AG08395 (cell line): ENCODE data around the gene ONECUT3.

Experiments used
- DNase-seq: peaks from one replicate; pipeline ENCODE4 v3.0.0; 2012; ENCODE audit warnings: mixed read lengths, low spot score

Gene ONECUT3

GRCh38 chr19:1768248-1768647 is 14.9 kb downstream of the ONECUT3 start:
- DNase-seq = no peak

DNA sequence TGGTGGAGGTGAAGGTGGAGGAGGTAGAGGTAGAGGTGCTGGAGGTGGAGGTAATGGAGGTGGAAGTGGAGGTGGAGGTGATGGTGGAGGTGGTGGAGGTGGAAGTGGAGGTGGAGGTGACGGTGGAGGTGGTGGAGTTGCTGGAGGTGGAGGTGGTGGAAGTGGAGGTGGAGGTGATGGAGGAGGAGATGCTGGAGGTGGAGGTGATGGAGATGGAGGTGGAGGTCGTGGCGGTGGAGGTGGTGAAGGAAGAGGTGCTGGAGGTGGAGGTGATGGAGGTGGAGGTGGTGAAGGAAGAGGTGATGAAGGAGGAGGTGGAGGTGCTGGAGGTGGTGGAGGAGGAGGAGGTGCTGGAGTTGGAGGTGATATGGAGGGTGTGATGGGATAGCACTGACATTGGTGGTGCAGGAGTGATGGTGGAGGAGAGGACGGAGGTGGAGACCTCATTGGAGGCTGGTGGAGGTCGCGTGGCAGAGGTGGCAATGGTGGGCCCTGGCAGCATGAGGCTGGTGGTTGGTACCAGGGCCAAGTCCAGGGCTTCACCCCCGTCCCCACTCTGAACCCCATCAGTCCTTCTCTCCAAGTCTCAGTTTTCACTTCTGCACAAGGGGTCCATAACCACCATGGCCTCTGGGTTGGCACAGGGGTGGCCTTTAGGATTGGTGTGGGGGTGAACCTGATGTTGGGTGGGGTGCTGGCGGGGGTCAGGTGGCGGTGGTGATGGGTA is 15.8 kb downstream of the ONECUT3 start:
- no peak for DNase-seq

DNA sequence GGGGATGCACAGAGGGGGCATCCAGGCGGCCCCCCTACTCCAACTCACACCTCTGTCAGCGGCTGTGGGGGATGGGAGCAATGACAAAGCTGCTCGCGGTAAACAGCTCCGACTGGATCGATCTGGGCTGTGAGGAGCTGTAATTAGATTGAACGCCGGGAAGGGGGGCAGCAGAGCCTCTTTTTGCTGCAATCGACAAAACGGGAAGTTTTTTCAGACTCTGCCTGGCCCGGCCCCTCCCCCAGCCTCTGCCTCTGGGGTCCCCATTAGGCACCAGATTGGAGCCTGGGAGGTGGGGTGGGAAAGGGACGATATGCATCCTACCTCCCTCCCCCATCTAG is 16.3 kb downstream of the ONECUT3 start:
- DNase-seq = no peak

DNA sequence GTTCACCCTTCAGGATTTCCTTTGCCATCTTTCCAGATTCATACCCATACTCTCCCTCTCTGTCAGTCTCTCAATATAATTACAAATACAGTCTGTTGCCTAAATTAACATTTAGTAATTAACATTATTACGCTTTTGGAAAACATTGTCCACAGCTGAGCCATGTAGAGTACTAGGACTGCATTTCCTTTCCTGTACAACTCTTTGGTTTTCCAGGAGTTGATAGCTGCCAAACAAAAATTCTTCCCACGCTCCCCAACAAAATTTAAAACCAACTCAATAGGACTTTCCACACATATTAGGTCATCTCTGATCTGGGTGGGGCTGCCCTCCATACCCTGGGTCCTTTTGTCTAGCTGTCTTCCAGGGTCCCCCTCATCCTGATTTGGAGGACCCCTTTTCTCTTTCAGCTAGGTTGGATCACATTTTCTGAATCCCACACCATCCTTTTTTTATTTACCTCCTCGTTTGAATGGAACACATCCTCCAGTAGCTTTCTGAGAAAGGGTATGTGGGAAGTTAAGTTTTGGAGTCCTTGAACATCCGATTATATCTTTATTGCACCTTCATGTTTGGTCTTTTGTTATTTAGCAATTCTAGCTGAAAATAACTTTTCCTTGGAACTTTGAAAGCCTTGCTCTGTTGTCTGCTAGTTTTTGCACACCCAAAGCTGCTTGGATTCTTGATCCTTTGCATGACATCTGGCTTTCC is 17.7 kb downstream of the ONECUT3 start:
- no peak for DNase-seq

DNA sequence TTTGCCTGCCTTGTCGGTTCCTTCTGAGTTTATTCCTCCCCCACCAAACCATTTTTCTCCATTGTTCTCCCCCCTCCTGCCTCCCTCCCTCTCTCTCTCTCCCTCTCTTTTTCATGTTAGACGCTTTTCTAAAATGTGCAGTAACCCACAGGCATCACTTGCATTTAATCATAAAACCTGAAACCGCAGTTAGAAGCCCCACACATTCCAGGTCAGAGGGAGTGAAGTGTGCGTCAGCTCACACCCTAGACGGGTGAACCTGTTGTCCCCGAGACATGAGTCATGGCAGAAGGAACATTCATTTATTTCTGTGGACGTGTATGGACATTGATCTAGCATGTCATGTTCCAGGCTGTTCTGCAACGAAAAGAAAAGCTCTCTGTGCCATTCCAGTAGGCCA is 19.9 kb downstream of the ONECUT3 start:
- no peak for DNase-seq

GRCh38 chr19:1774989-1775772 is 21.9 kb downstream of the ONECUT3 start:
- DNase-seq = no peak

DNA sequence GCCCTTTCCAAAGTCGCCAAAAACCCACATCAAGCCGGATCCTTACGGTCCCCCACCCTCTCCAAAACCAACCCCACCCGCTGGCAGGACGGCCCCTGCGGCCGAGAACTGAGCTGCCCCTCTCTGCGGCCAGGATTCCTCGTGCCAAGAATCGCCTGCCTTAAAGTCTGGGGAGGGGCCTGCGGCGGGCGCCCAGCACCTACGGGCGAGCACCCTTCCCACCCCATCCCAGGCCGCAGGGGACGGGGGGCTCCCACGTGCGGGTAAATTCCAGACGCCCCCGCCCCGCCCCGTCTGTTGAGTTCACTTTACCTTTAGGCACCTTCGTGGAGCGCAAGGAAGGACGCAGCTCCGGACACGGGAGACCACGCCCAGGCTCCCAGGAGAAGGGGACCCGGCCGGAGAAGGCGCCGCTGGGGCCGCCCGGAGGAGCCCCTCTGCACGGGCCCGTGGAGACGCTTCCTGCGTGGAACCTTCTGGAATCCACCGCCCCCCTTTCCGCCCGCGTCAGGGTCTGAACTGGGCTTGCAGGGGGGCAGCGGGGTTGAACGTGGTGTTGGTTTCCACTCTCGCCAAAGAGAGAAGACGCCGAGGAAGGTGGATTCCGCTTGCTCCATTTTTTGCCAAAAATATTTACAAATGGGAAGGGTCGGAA is 22.8 kb downstream of the ONECUT3 start:
- no peak for DNase-seq

DNA sequence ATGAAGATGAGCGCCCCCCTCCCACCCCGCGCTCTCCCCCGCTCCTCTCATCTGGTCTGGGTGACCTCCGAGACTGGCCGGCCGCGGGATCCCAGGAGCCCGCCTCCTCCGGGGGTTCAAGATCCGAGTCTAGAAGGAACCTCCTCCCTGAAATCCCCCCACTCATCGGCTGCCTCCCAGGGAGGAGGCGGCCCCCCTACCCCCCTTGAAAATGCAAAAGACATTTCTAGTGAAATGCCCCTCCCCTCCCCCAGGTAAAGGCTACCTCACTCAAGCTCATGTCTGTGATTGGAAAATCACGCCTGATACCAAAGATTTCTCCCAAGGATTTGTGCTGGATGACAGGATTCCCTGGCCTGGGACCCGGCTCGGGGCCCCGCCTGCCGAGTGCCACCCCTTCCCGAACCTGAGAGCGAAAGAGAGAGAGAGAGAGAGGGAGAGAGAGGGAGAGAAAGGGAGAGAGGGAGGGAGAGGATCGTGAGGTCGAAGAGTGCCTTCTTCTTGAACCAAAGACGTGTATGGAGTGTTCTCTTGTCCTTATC is 23.4 kb downstream of the ONECUT3 start:
- no peak for DNase-seq

DNA sequence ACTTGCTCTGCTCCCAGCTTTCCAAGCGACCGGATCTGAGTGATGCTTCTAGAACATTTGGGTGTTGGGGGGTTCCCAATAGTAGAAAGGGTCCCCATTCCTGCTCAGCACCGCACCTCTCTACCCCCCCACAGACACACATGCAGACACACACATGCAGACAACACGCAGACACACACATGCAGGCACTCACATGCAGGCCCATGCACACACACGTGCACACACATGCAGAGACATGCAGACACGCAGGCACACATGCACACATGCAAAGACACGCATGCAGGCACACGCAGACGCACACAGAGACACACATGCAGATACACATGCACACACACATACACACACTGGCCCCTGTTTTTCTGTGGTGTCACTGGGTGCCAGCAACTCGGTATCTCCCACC is 23.8 kb downstream of the ONECUT3 start:
- no peak for DNase-seq

- DNase-seq = no peak
Measured at GRCh38 chr19:1779574-1779973, 26.3 kb downstream of the ONECUT3 start.

GRCh38 chr19:1780272-1780958 is 27.1 kb downstream of the ONECUT3 start:
- DNase-seq = peak; percentile 37

DNA sequence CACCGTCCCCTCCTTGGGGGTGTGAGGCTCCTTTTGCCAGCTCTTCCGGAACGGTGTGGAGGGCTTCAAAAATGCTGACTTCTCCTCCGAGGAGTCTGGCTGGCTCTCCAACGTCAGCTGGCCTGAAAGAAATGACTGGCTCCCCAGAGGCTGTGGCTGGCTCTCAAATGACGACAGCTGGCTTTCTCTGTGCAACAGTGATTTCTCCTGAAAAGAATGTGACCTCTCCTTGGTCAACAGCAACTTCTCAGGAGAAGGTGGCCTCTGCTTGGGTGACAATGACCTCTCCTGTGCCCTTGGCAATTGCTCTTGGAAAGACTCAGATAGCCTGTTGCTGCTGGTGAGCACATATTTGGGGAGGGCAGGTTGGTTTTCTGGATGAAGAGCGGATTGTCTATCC is 29.2 kb downstream of the ONECUT3 start:
- DNase-seq = no peak

DNA sequence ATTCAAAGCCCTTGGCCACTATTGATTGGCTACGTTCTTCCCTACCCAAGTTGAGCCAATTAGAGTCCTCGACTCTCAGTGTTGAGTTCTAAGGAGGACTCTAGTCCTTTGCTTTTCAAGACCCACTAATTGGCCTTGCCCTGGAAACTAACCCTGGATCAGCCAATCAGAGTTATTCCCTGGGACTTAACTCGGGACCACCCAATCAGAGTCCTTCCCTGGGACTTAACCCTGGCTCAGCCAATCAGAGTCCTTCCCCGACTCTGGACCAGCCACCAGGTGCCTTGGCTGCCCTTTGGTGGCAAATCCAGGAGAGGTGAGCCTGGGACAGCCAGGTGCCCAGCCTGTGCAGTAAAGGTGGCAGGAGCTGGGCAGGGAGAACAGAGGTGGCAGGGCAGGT is 30.0 kb downstream of the ONECUT3 start:
- DNase-seq = no peak

DNA sequence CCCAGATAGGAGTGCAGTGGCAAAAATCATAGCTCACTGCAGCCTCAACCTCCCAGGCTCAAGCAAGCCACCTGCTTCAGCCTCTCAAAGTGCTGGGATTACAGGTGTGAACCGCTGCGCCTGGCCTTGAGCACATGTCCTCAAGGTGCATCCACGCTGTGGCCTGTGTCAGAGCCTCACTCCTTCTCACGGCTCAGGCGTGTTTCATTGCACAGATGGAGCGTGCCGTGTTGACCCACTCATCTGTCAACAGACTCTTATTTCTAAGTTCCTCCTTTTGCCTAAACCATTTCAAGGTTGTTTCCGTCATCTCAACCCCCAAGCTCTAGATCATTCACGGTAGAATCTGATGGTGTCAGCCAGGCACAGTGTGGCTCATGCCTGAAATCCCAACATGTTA is 30.6 kb downstream of the ONECUT3 start:
- DNase-seq = no peak

- no peak for DNase-seq
Measured at GRCh38 chr19:1785310-1785709, 32.0 kb downstream of the ONECUT3 start.

DNA sequence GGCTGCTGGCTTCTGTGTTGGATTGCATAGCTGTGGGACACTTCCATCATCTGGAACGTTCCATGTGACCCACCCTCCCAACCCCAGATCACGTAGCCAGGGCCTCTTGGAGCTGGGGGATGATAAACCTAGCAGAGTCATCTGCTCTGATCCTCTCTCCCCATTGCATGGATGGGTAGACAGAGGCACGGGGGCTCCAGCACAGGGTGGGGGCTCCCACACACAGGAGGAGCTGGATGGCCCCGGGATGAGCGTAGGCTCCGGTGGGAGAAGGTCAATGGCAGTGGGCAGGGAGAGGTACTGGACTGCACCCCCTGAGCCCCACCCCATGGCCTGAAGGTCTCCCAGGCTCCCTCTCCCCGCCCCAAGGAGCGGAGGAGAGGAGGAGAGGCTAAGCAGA is 33.4 kb downstream of the ONECUT3 start:
- no peak for DNase-seq

DNA sequence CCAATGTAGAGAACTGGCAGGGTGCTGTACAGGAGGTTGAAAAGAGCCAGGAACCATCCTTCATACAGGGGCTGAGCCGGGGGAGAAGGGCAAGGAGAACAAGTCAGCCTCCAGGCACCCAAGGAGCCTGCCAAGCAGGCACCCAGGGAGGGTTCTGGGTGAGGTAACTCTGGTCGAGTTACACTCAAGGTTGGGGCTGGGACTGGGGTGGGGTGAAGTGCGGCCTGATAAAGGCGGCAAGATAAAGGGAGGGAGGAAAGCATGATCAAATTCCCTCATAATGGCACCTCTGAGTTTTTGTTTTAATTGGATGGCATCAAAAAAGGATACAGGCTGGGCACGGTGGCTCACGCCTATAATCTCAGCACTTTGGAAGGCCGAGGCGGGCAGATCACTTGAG is 33.8 kb downstream of the ONECUT3 start:
- DNase-seq = no peak

DNA sequence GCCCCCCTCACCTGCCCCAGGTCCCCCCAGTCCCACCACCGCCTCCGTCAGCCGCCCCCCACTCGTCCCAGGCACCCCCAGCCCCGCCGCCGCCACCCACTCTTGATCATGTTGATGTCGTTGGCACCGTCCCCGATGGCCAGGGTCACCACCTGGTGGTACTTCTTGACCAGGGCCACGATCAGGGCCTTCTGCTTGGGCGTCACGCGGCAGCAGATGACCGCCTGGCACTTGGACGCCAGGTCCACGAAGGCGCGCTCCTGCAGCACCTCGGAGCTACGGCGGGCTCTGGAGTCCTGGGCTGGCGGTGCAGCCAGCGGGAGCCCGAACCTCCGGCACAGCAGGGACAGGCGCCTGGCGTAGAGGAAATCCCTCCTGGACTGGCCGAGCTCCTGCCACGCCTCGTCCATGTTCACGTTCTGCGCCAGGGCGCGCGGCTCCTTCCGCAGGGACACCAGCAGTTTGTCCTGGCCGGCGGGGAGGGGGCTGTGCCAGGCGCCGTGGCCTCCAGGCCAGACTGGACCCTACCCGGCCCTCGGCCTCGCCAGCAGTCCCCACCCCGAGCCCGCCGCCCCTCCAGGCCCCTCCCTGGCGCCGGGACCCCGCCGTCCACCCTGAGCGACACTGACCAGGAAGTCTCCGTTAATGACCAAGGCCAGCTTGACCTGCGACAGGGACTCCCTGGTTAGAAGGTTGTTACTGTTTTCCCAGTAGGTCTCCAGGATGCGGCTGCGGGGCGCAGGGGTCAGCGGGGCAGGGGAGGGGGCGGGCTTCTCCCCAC is 36.1 kb downstream of the ONECUT3 start:
- no peak for DNase-seq

DNA sequence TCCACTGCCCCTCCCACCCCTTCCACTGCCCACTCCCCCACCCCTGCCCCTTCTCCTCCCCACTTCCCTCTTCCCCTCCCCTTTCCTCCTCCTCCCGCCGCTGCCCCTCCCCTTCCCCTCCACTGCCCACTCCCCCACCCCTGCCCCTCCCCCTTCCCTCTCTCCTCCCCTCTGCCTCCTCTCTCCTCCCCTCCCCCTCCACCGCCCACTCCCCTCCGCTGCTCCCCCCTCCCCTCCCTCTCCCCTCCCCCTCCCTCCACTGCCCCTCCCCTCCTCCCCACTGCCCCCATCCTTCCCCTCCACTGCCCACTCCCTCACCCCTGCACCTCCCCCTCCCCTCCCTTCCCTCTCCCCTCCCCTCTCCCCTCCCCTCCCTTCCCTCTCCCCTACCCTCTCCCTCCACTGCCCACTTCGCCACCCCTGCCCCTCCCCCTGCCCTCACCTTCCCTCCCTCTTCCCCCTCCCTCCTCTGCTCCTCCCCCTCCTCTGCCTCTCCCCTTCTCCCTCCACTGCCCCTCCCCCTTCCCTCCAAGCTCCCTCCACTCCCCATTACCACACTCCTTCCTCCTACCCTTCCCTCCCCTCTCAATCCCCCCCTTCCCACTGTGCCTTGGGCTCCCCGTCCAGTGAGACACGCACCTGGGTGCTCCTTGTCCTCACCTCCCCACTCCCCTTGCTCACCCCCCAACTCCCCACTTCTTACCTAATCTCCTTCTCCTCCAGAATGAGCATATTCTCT is 36.9 kb downstream of the ONECUT3 start:
- no peak for DNase-seq

DNA sequence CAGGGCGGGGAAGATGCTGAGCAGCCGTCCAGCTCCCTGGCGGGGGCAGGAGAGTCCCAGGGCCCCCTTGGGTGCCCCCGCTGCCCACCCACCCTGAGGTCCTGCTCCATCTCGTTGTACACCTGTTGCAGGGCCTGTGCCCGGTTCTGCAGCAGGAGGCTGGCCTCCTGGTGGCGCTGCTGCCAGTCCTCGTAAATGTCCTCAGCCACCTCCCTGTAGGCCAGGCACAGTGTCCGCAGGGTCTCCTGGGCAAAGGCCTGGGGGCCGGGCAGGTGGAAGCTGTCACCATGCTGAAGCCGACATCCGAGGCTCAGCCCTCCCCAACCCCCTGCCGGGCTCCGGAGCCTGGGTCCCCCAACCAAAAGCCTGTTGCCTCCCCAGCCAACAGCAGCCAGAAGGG is 38.6 kb downstream of the ONECUT3 start:
- no peak for DNase-seq
